H1 (cell line): Measurements from ENCODE around the gene GNG13. TPM values are rescaled to one million over a fixed set of nuclear protein-coding genes. Genes with fewer than 3 reads are reported as not detected.

ENCODE experiments used
- CTCF ChIA-PET: fragments of 300-600 bp; sonication (Branson Sonifier 250); formaldehyde crosslinking; loops from one replicate; lab custom pipeline; 2021; ENCODE audit not compliant: partially characterized antibody; lab: Charles Lee
- POLR2A ChIA-PET: fragments of 300-600 bp; sonication (Branson Sonifier 250); formaldehyde crosslinking; loops from one replicate; lab custom pipeline; 2021; ENCODE audit warnings: inconsistent platforms; ENCODE audit not compliant: partially characterized antibody; lab: Charles Lee
- DNase-seq, 2 experiments: peaks; one replicate each; pipeline versions ENCODE4 v3.0.0 to v3.0.0-alpha.2; 2010 to 2022; ENCODE audit warnings: low spot score in 2 of 2, low read depth in 1 of 2, mixed read lengths in 1 of 2
- FAIRE-seq: peaks from 2 replicates; lab custom pipeline; 2011; peaks lifted over from hg19 to GRCh38; lab: Jason Lieb, UNC
- H2AFZ ChIP-seq: 2 replicates; pipeline ENCODE4 v1.8.1; 2012; ENCODE audit warnings: low read length, inconsistent platforms
- H2AK5ac ChIP-seq: 2 replicates; pipeline ENCODE4 v1.6.1; 2013; ENCODE audit warnings: low read depth, low read length
- H2BK120ac ChIP-seq: replicated peaks from 2 replicates; pipeline ENCODE3; 2013; ENCODE audit warnings: low read depth, low read length, inconsistent platforms
- H2BK12ac ChIP-seq: 2 replicates; pipeline ENCODE4 v1.6.1; 2013; ENCODE audit warnings: low read depth, low read length
- H2BK15ac ChIP-seq: 2 replicates; pipeline ENCODE4 v1.6.1; 2013; ENCODE audit warnings: low read length
- H2BK20ac ChIP-seq: 2 replicates; pipeline ENCODE4 v1.6.1; 2013; ENCODE audit warnings: low read length
- H2BK5ac ChIP-seq: 2 replicates; pipeline ENCODE4 v1.6.1; 2013; ENCODE audit warnings: low read depth, low read length
- H3K14ac ChIP-seq: 2 replicates; pipeline ENCODE4 v1.6.1; 2013; ENCODE audit warnings: inconsistent platforms; ENCODE audit not compliant: insufficient read length
- H3K18ac ChIP-seq: 2 replicates; pipeline ENCODE4 v1.6.1; 2013; ENCODE audit warnings: low read length; ENCODE audit errors: extremely low read depth
- H3K23ac ChIP-seq: 2 replicates; pipeline ENCODE4 v1.6.1; 2013; ENCODE audit warnings: inconsistent platforms; ENCODE audit not compliant: insufficient read length
- H3K23me2 ChIP-seq: 2 replicates; pipeline ENCODE4 v1.6.1; 2013; ENCODE audit warnings: low read depth, low read length
- H3K27ac ChIP-seq: 2 replicates; pipeline ENCODE4 v1.6.1; 2011; ENCODE audit warnings: low read depth, low read length, inconsistent platforms
- H3K27me3 ChIP-seq, 4 experiments: replicated peaks in 1 of 4; 1 replicate in 1 of 4; 2 replicates in 3 of 4; pipeline versions ENCODE4 v1.6.1 to v1.8.1; 2011 to 2013; ENCODE audit warnings: low read length in 3 of 4, mild to moderate bottlenecking in 3 of 4, inconsistent platforms in 2 of 4, mixed read lengths in 2 of 4, moderate library complexity in 1 of 4; ENCODE audit not compliant: control insufficient read depth in 3 of 4, insufficient read depth in 3 of 4; ENCODE audit errors: extremely low read depth in 1 of 4
- H3K36me3 ChIP-seq, 4 experiments: 2 replicates each; pipeline versions ENCODE4 v1.6.1 to v1.8.1; 2011 to 2013; ENCODE audit warnings: mild to moderate bottlenecking in 4 of 4, low read length in 3 of 4, moderate library complexity in 2 of 4, control low read depth in 1 of 4, inconsistent platforms in 1 of 4; ENCODE audit not compliant: insufficient read depth in 4 of 4, control insufficient read depth in 2 of 4
- H3K4ac ChIP-seq: replicated peaks from 2 replicates; pipeline ENCODE3; 2013; ENCODE audit warnings: low read length, low read depth, mixed read lengths, inconsistent platforms; ENCODE audit not compliant: insufficient read length
- H3K4me1 ChIP-seq, 4 experiments: replicated peaks in 1 of 4; 1 replicate in 1 of 4; 2 replicates in 3 of 4; pipeline versions ENCODE4 v1.6.1 to v1.8.1; 2011 to 2013; ENCODE audit warnings: low read length in 3 of 4, inconsistent platforms in 2 of 4, mixed read lengths in 1 of 4; ENCODE audit not compliant: insufficient read depth in 4 of 4, control insufficient read depth in 3 of 4
- H3K4me2 ChIP-seq, 2 experiments: 2 replicates each; pipeline versions ENCODE4 v1.6.1 to v1.8.1; 2011 to 2013; ENCODE audit warnings: low read depth in 2 of 2, low read length in 2 of 2, control low read depth in 1 of 2, inconsistent platforms in 1 of 2, mild to moderate bottlenecking in 1 of 2; ENCODE audit not compliant: insufficient read depth in 1 of 2
- H3K4me3 ChIP-seq, 4 experiments: fragments of 200-600, 300-600 bp in 1 of 4; sonication (generic), shearing (Covaris generic), sonication (Bioruptor Twin) in 1 of 4; 2 replicates each; pipeline versions ENCODE4 v1.5.1 to v1.8.1; 2011 to 2016; ENCODE audit warnings: low read length in 4 of 4, low read depth in 3 of 4, control low read depth in 2 of 4, inconsistent platforms in 2 of 4, mild to moderate bottlenecking in 2 of 4, mixed read lengths in 1 of 4, moderate library complexity in 1 of 4; ENCODE audit not compliant: insufficient read depth in 2 of 4; ENCODE audit errors: extremely low read depth in 1 of 4
- H3K56ac ChIP-seq: replicated peaks from 2 replicates; pipeline ENCODE3; 2013; ENCODE audit warnings: low read depth, mild to moderate bottlenecking, mixed read lengths, low read length, inconsistent platforms; ENCODE audit not compliant: insufficient read length
- H3K79me1 ChIP-seq: 2 replicates; pipeline ENCODE4 v1.6.1; 2013; ENCODE audit warnings: low read depth, low read length, control low read depth
- H3K79me2 ChIP-seq, 2 experiments: 2 replicates each; pipeline versions ENCODE4 v1.6.1 to v1.8.1; 2012 to 2013; ENCODE audit warnings: low read length in 2 of 2, mild to moderate bottlenecking in 2 of 2, inconsistent platforms in 1 of 2; ENCODE audit not compliant: insufficient read depth in 2 of 2, control insufficient read depth in 1 of 2
- H3K9ac ChIP-seq, 4 experiments: replicated peaks in 1 of 4; 1 replicate in 1 of 4; 2 replicates in 3 of 4; pipeline versions ENCODE4 v1.6.1 to v1.8.1; 2011 to 2013; ENCODE audit warnings: low read depth in 3 of 4, low read length in 3 of 4, control low read depth in 2 of 4, mild to moderate bottlenecking in 2 of 4, moderate library complexity in 2 of 4, inconsistent platforms in 1 of 4; ENCODE audit errors: extremely low read depth in 1 of 4
- H3K9me3 ChIP-seq, 2 experiments: 2 replicates each; pipeline versions ENCODE4 v1.6.1 to v1.8.1; 2012 to 2013; ENCODE audit warnings: mild to moderate bottlenecking in 2 of 2, moderate library complexity in 2 of 2, control low read depth in 1 of 2, inconsistent platforms in 1 of 2, low read depth in 1 of 2, low read length in 1 of 2, mixed read lengths in 1 of 2; ENCODE audit not compliant: insufficient read depth in 2 of 2
- H4K20me1 ChIP-seq, 2 experiments: replicated peaks in 1 of 2; 2 replicates each; pipeline versions ENCODE3 to v1.8.1; 2011 to 2013; ENCODE audit warnings: inconsistent platforms in 2 of 2, low read length in 2 of 2, mild to moderate bottlenecking in 1 of 2; ENCODE audit not compliant: insufficient read depth in 2 of 2, control insufficient read depth in 1 of 2
- H4K5ac ChIP-seq: 2 replicates; pipeline ENCODE4 v1.6.1; 2013; ENCODE audit warnings: low read length, low read depth, mixed read lengths, inconsistent platforms; ENCODE audit not compliant: insufficient read length
- H4K8ac ChIP-seq: 2 replicates; pipeline ENCODE4 v1.8.0; 2013; ENCODE audit warnings: mild to moderate bottlenecking, moderate library complexity, low read length, inconsistent platforms; ENCODE audit not compliant: insufficient read depth; ENCODE audit errors: extremely low read depth
- H4K91ac ChIP-seq: replicated peaks from 2 replicates; pipeline ENCODE3; 2013; ENCODE audit warnings: low read length, mixed read lengths, inconsistent platforms; ENCODE audit not compliant: insufficient read length
- CREB1 ChIP-seq: IDR thresholded peaks from 2 replicates; pipeline ENCODE4 v1.6.1; 2012; ENCODE audit warnings: inconsistent platforms
- HDAC2 ChIP-seq, 2 experiments: fragments of 300-600 bp in 1 of 2; sonication (generic) in 1 of 2; IDR thresholded peaks; 2 replicates each; pipeline ENCODE4 v1.6.1; 2011 to 2012; ENCODE audit warnings: low read depth in 2 of 2, low read length in 2 of 2, mild to moderate bottlenecking in 2 of 2, moderate library complexity in 2 of 2, borderline replicate concordance in 1 of 2, inconsistent platforms in 1 of 2
- TBP ChIP-seq: IDR thresholded peaks from 2 replicates; pipeline ENCODE4 v1.6.1; 2011; ENCODE audit warnings: low read depth, low read length, improper control_type of control experiment
- WGBS, 2 experiments: shearing (Covaris generic) in 1 of 2; methylation state at CpG; one replicate each; pipeline versions ENCODE4 v1.1.6 to v1.1.7; 2013 to 2015; ENCODE audit warnings: low lambda C conversion rate in 2 of 2, mixed read lengths in 2 of 2, inconsistent platforms in 1 of 2, low coverage in 1 of 2, missing lambda C conversion rate in 1 of 2; ENCODE audit not compliant: insufficient replicate concordance in 2 of 2, insufficient coverage in 1 of 2, insufficient read length in 1 of 2; ENCODE audit errors: extremely low coverage in 1 of 2, missing lambda C conversion rate in 1 of 2; 5-methylcytosine and 5-hydroxymethylcytosine counted together
- polyA plus RNA-seq, 7 experiments: library from polyadenylated mRNA; depleted of rRNA in 3 of 7; stranded (reverse) in 5 of 7; unstranded in 2 of 7; fragments of >200 nt in 5 of 7; fragments of 200-250 nt in 2 of 7; gene quantifications; 1 replicate in 5 of 7; 2 replicates in 1 of 7; 4 replicates in 1 of 7; pipeline versions ENCODE4 v1.2.1 to v1.2.3, GENCODE V29; 2011 to 2013; ENCODE audit warnings: missing spikeins in 2 of 7, mixed read lengths in 2 of 7
- total RNA-seq: library from RNA; stranded (reverse); fragmentation: NEBNext Ultra II Directional; extraction: Animal tissue kit (Norgen Biotek cat#: 25700); gene quantifications from 2 replicates; pipeline ENCODE4 v1.2.1, GENCODE V29; 2021

GNG13 gene
- total and polyA plus RNA-seq, 2 of the 8 experiments (the other 6 are each of a cell fraction or from before 2014, with no cell fraction given) = not detected

DNA sequence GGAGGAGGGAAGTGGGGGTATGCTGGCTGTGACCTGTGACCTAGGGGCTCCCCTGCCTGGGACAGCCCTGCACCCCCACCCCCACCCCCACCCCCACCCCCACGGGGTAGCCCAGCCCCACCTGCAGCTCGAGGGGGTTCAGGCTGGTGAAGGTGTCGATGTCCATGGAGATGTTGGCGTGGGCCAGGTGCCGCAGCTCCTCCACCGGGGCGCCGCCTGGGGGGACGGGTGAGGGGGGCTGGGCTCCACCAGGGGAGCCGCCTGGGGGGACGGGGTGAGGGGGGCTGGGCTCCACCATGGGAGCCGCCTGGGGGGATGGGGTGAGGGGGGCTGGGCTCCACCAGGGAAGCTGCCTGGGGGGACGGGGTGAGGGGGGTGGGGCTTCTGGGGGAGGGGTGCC is 30.1 kb downstream of the GNG13 start:
- Histone ChIP-seq H3K23ac (no peak overlapping the region), H2BK120ac (no peak overlapping the region), H3K14ac (no peak overlapping the region), H3K4me2 (no peak overlapping the region), H2BK5ac (no peak overlapping the region), H2BK15ac (no peak overlapping the region), H2BK20ac (no peak overlapping the region), H3K18ac (no peak overlapping the region), H3K27ac (no peak overlapping the region), H3K4me1 (peaks cover 0 to 8% (median 6%) of the 10 kb centered on the region in 4 experiments; a peak in 5 of 7 replicates), H2AFZ (no peak overlapping the region), H2AK5ac (no peak overlapping the region), H3K79me2 (no peaks in the 10 kb centered on the region), H2BK12ac (no peak overlapping the region), H4K91ac (no peak overlapping the region), H3K9ac (no peak overlapping the region), H4K20me1 (no peaks in the 10 kb centered on the region), H4K8ac (no peak overlapping the region), H3K23me2 (no peaks in the 10 kb centered on the region; the same call in 1 of the 2 replicates), H3K79me1 (no peaks in the 10 kb centered on the region), H3K36me3 (no peaks in the 10 kb centered on the region), H3K56ac (no peak overlapping the region), H3K27me3 (no peaks in the 10 kb centered on the region), H3K4ac (no peak overlapping the region), H3K9me3 (no peaks in the 10 kb centered on the region), H3K4me3 (no peak overlapping the region), H4K5ac (no peak overlapping the region)
- 89% methylated on average over 4 of the region's 13 CpGs; no CpG with 5 or more reads in 1 of the 2 experiments for WGBS, 2 experiments
- ChIA-PET POLR2A (interaction anchor here (0.8 to 2.3 kb wide), 6 partner anchors 11 to 49 kb away, joined by 3 to 7 read pairs (median 4); partner anchors contain the start of gene ANTKMT), CTCF (interaction anchor here (0.6 to 1.7 kb wide), 3 partner anchors 9 to 60 kb away, joined by 3 to 5 read pairs (median 4); no protein-coding TSS in a partner anchor)
- FAIRE-seq (no peak), DNase-seq (no peak)
- no peak for TF ChIP-seq HDAC2 (IDR thresholded peaks at IDR 0.05; ENCODE audit: borderline replicate concordance in 1 of 2, low read depth in 2 of 2, low read length in 2 of 2)
- TF ChIP-seq TBP = no peak
- TF ChIP-seq CREB1 = no peak
